Mammary epithelial cell (primary cell): Measurements from ENCODE around the gene PDZD7.

Experiments used
- EZH2 ChIP-seq: IDR thresholded peaks from 2 replicates; pipeline ENCODE4 v1.6.1; 2012; ENCODE audit warnings: low read length, inconsistent platforms, borderline replicate concordance
- TF ChIP-seq, protein P1 (sequence below), 2 donors: IDR thresholded peaks in 1 of 2; conservative IDR thresholded peaks in 1 of 2; 2 replicates each; pipeline ENCODE4 v1.5.1; 2011 to 2012; ENCODE audit warnings: inconsistent platforms in 2 of 2, low read length in 2 of 2, mild to moderate bottlenecking in 2 of 2, control low read depth in 1 of 2, low read depth in 1 of 2; ENCODE audit not compliant: insufficient read depth in 1 of 2; ENCODE audit errors: extremely low read depth in 1 of 2

DNA sequence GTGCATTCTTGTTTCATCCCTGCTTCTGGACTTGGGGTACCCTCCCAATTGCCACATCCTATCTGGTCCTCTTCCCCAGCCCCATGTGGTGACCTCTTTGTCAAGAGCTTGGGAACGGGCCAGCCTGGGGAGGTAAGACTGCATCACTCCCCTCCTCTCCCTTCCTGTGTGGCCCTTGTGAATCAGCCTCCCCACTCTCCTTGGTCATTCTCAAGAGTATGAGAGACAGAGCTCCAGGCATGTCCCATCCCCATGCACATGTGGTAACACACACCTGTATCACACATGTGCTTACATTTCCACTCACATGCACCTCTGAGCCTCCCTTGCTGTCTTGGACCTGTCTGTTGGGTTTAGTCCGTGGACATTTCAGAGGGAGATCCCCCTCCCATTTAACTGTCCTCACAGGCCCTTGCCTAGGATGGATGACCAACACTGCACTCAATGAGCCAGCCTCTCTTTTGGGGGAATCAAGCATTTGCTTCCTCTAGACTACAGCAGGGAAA is 46.2 kb downstream of the PDZD7 start:
- TF ChIP-seq EZH2, result no peak
- TF ChIP-seq, protein P1, sequence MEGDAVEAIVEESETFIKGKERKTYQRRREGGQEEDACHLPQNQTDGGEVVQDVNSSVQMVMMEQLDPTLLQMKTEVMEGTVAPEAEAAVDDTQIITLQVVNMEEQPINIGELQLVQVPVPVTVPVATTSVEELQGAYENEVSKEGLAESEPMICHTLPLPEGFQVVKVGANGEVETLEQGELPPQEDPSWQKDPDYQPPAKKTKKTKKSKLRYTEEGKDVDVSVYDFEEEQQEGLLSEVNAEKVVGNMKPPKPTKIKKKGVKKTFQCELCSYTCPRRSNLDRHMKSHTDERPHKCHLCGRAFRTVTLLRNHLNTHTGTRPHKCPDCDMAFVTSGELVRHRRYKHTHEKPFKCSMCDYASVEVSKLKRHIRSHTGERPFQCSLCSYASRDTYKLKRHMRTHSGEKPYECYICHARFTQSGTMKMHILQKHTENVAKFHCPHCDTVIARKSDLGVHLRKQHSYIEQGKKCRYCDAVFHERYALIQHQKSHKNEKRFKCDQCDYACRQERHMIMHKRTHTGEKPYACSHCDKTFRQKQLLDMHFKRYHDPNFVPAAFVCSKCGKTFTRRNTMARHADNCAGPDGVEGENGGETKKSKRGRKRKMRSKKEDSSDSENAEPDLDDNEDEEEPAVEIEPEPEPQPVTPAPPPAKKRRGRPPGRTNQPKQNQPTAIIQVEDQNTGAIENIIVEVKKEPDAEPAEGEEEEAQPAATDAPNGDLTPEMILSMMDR (conservative IDR thresholded peaks at IDR 0.05 in 1 of 2, IDR thresholded peaks at IDR 0.05 in 1 of 2; ENCODE audit: extremely low read depth in 1 of 2, insufficient read depth in 1 of 2, low read depth in 1 of 2, low read length in 2 of 2), result no peak
